Activated T-cell treated with anti-CD3 and anti-CD28 coated beads for 24 hours (primary cell): Measurements from ENCODE around the gene NPAT.
"Not testable (repeated sequence)": the region's sequence is repeated elsewhere in the genome, so short reads cannot be mapped to it uniquely, and the experiment has no call there.

Experiments
- DNase-seq: peaks from one replicate; pipeline ENCODE4 v3.0.0-alpha.2; 2020; ENCODE audit warnings: low read depth

NPAT gene

GRCh38 chr11:108148556-108148955 is 73.9 kb downstream of the NPAT start:
- no peak for DNase-seq

- no peak for DNase-seq
These were observed 75.3 kb downstream of the NPAT start for GRCh38 chr11:108147150-108147549.

- DNase-seq, result no peak
These were observed 77.8 kb downstream of the NPAT start for GRCh38 chr11:108144615-108145014.

GRCh38 chr11:108142304-108142703 is 80.1 kb downstream of the NPAT start:
- DNase-seq, result no peak

- DNase-seq, result no peak
These were observed 85.2 kb downstream of the NPAT start for GRCh38 chr11:108137212-108137611.

- no peak for DNase-seq
These were observed 86.4 kb downstream of the NPAT start for GRCh38 chr11:108135845-108136544.

- not testable (repeated sequence) for DNase-seq
These were observed 89.4 kb downstream of the NPAT start for GRCh38 chr11:108132993-108133538.

- DNase-seq, result no peak
These were observed 90.4 kb downstream of the NPAT start for GRCh38 chr11:108131993-108132392.

GRCh38 chr11:108128772-108129171 is 93.7 kb downstream of the NPAT start:
- no peak for DNase-seq

- DNase-seq, result no peak
These were observed 97.3 kb downstream of the NPAT start for GRCh38 chr11:108125096-108125495.

GRCh38 chr11:108122166-108122628 is 100.2 kb downstream of the NPAT start:
- no peak for DNase-seq

- DNase-seq, result peak; percentile 94
These were observed 100.9 kb downstream of the NPAT start, which contains the start of gene ACAT1 for GRCh38 chr11:108121274-108122155. Gene ACAT1 (plus strand): TSS chr11:108121567. CDS start chr11:108121607, 40 bp downstream.

GRCh38 chr11:108120936-108121273 is 101.5 kb downstream of the NPAT start:
- DNase-seq, result not testable (repeated sequence)

GRCh38 chr11:108117746-108118371 is 104.6 kb downstream of the NPAT start:
- no peak for DNase-seq

- no peak for DNase-seq
These were observed 106.8 kb downstream of the NPAT start for GRCh38 chr11:108115500-108116140.

- no peak for DNase-seq
These were observed 110.4 kb downstream of the NPAT start for GRCh38 chr11:108112057-108112456.

GRCh38 chr11:108111126-108111525 is 111.3 kb downstream of the NPAT start:
- DNase-seq, result no peak
